ENCODE results near the gene PIEZO2.

Gene PIEZO2

GRCh38 chr18:10770264-10770663 is 379.1 kb downstream of the PIEZO2 start:
- H3K4me3 ChIP-seq (ENCODE audit: low read depth, low read length), result no peak overlapping the region
- TF ChIP-seq KLF8 (tag by site-specific recombination; IDR thresholded peaks at IDR 0.05) (no peak), ZNF48 (tag by site-specific recombination; IDR thresholded peaks at IDR 0.05) (no peak)
- TF ChIP-seq, protein P1, sequence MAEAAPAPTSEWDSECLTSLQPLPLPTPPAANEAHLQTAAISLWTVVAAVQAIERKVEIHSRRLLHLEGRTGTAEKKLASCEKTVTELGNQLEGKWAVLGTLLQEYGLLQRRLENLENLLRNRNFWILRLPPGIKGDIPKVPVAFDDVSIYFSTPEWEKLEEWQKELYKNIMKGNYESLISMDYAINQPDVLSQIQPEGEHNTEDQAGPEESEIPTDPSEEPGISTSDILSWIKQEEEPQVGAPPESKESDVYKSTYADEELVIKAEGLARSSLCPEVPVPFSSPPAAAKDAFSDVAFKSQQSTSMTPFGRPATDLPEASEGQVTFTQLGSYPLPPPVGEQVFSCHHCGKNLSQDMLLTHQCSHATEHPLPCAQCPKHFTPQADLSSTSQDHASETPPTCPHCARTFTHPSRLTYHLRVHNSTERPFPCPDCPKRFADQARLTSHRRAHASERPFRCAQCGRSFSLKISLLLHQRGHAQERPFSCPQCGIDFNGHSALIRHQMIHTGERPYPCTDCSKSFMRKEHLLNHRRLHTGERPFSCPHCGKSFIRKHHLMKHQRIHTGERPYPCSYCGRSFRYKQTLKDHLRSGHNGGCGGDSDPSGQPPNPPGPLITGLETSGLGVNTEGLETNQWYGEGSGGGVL (tag by site-specific recombination; IDR thresholded peaks at IDR 0.05), result no peak
- TF ChIP-seq, protein P2, sequence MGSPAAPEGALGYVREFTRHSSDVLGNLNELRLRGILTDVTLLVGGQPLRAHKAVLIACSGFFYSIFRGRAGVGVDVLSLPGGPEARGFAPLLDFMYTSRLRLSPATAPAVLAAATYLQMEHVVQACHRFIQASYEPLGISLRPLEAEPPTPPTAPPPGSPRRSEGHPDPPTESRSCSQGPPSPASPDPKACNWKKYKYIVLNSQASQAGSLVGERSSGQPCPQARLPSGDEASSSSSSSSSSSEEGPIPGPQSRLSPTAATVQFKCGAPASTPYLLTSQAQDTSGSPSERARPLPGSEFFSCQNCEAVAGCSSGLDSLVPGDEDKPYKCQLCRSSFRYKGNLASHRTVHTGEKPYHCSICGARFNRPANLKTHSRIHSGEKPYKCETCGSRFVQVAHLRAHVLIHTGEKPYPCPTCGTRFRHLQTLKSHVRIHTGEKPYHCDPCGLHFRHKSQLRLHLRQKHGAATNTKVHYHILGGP (tag by site-specific recombination; IDR thresholded peaks at IDR 0.05), result 0 out of 2 replicates have a peak, but pooled peaks have one; percentile 24
- TF ChIP-seq, protein P3, sequence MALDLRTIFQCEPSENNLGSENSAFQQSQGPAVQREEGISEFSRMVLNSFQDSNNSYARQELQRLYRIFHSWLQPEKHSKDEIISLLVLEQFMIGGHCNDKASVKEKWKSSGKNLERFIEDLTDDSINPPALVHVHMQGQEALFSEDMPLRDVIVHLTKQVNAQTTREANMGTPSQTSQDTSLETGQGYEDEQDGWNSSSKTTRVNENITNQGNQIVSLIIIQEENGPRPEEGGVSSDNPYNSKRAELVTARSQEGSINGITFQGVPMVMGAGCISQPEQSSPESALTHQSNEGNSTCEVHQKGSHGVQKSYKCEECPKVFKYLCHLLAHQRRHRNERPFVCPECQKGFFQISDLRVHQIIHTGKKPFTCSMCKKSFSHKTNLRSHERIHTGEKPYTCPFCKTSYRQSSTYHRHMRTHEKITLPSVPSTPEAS (tag by site-specific recombination; IDR thresholded peaks at IDR 0.05), result no peak
- ChIA-PET POLR2A (no interaction called here), CTCF (interaction anchor here (0.7 kb wide), 1 partner anchor 540 kb away, joined by 3 read pairs; no protein-coding TSS in a partner anchor)
- H3K9me3 ChIP-seq (ENCODE audit: control insufficient read depth, insufficient read depth, low read depth, low read length), result no peaks in the 10 kb centered on the region
- H3K4me1 ChIP-seq (ENCODE audit: control insufficient read depth, insufficient read depth, low read length), result no peaks in the 10 kb centered on the region
- no peaks in the 10 kb centered on the region for H3K36me3 ChIP-seq (ENCODE audit: control insufficient read depth in 2 of 2, insufficient read depth in 1 of 2, low read length in 2 of 2)
- H3K27ac ChIP-seq (ENCODE audit: extremely low read depth, low read depth, low read length), result no peak overlapping the region

DNA sequence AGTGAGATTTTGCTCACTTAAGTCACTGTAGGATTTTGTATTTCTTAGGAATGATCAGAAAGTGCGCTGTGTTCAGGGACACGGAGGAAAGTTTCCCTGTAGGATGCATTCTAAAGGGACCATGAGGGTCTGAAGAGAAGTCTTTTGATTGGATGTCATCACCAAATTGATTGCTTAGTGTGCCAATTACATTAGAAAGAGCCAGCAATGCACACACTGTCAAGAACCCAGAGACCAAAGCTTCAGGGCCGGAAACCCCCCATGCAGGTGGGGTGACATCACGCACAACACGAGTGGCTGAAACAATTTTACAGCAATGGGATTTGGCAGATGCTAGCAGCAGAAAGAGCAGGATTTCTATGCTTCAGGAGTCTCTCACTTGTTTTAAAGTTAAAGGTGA is 381.1 kb downstream of the PIEZO2 start:
- ChIA-PET CTCF (no interaction called here), POLR2A (no interaction called here)
- Histone ChIP-seq H3K36me3 (ENCODE audit: control insufficient read depth in 2 of 2, insufficient read depth in 1 of 2, low read length in 2 of 2) (no peaks in the 10 kb centered on the region), H3K4me1 (ENCODE audit: control insufficient read depth, insufficient read depth, low read length) (no peaks in the 10 kb centered on the region), H3K4me3 (ENCODE audit: low read depth, low read length) (no peak overlapping the region), H3K9me3 (ENCODE audit: control insufficient read depth, insufficient read depth, low read depth, low read length) (no peaks in the 10 kb centered on the region), H3K27ac (ENCODE audit: extremely low read depth, low read depth, low read length) (no peak overlapping the region)
- TF ChIP-seq, protein P4, sequence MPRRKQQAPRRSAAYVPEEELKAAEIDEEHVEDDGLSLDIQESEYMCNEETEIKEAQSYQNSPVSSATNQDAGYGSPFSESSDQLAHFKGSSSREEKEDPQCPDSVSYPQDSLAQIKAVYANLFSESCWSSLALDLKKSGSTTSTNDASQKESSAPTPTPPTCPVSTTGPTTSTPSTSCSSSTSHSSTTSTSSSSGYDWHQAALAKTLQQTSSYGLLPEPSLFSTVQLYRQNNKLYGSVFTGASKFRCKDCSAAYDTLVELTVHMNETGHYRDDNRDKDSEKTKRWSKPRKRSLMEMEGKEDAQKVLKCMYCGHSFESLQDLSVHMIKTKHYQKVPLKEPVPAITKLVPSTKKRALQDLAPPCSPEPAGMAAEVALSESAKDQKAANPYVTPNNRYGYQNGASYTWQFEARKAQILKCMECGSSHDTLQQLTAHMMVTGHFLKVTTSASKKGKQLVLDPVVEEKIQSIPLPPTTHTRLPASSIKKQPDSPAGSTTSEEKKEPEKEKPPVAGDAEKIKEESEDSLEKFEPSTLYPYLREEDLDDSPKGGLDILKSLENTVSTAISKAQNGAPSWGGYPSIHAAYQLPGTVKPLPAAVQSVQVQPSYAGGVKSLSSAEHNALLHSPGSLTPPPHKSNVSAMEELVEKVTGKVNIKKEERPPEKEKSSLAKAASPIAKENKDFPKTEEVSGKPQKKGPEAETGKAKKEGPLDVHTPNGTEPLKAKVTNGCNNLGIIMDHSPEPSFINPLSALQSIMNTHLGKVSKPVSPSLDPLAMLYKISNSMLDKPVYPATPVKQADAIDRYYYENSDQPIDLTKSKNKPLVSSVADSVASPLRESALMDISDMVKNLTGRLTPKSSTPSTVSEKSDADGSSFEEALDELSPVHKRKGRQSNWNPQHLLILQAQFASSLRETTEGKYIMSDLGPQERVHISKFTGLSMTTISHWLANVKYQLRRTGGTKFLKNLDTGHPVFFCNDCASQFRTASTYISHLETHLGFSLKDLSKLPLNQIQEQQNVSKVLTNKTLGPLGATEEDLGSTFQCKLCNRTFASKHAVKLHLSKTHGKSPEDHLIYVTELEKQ (tag by site-specific recombination; IDR thresholded peaks at IDR 0.05; ENCODE audit: borderline replicate concordance), result no peak
- TF ChIP-seq ZBTB11 (tag by site-specific recombination; conservative IDR thresholded peaks at IDR 0.05; ENCODE audit: low read depth), result no peak
- TF ChIP-seq, protein P5, sequence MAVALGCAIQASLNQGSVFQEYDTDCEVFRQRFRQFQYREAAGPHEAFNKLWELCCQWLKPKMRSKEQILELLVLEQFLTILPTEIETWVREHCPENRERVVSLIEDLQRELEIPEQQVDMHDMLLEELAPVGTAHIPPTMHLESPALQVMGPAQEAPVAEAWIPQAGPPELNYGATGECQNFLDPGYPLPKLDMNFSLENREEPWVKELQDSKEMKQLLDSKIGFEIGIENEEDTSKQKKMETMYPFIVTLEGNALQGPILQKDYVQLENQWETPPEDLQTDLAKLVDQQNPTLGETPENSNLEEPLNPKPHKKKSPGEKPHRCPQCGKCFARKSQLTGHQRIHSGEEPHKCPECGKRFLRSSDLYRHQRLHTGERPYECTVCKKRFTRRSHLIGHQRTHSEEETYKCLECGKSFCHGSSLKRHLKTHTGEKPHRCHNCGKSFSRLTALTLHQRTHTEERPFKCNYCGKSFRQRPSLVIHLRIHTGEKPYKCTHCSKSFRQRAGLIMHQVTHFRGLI (tag by site-specific recombination; IDR thresholded peaks at IDR 0.05), result no peak
- no peak for TF ChIP-seq KLF16 (tag by site-specific recombination; IDR thresholded peaks at IDR 0.05)
- TF ChIP-seq ZSCAN16 (tag by site-specific recombination; IDR thresholded peaks at IDR 0.05), result no peak
- TF ChIP-seq, protein P6, sequence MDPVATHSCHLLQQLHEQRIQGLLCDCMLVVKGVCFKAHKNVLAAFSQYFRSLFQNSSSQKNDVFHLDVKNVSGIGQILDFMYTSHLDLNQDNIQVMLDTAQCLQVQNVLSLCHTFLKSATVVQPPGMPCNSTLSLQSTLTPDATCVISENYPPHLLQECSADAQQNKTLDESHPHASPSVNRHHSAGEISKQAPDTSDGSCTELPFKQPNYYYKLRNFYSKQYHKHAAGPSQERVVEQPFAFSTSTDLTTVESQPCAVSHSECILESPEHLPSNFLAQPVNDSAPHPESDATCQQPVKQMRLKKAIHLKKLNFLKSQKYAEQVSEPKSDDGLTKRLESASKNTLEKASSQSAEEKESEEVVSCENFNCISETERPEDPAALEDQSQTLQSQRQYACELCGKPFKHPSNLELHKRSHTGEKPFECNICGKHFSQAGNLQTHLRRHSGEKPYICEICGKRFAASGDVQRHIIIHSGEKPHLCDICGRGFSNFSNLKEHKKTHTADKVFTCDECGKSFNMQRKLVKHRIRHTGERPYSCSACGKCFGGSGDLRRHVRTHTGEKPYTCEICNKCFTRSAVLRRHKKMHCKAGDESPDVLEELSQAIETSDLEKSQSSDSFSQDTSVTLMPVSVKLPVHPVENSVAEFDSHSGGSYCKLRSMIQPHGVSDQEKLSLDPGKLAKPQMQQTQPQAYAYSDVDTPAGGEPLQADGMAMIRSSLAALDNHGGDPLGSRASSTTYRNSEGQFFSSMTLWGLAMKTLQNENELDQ (tag by site-specific recombination; IDR thresholded peaks at IDR 0.05; ENCODE audit: low read depth), result no peak
